ENCODE measurements around the gene NT5C3B. TPM values are rescaled to one million over a fixed set of nuclear protein-coding genes. Genes with fewer than 3 reads are reported as not detected.

Gene NT5C3B
- total RNA-seq, 1 experiment from 2014 or later = 69.3 TPM

DNA sequence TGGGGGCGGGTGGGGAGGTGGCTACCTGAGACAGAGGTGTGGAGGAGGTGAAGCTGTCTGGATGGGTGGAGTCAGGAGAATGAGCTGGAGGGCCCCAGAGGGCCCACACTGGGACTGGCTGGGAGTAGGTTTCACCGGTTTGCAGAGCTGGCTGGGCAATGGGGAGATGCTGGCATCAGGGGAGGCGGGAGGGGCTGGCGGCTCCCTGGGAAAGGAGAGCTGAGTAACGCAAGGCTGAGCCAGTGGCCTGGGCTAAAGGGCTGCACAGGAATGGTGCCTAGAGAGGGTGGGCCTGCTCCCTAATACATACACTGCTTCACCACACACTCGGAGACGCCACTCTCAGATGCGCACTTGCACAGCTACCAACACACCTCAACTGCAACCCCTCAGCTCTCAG is 36.7 kb downstream of the NT5C3B start:
- no peaks in the 10 kb centered on the region for H3K9me3 ChIP-seq
- DNase-seq = no peak
- peaks cover 4% of the 10 kb centered on the region for H3K36me3 ChIP-seq
- no peaks in the 10 kb centered on the region for H3K27me3 ChIP-seq
- no peak overlapping the region for H3K4me3 ChIP-seq

DNA sequence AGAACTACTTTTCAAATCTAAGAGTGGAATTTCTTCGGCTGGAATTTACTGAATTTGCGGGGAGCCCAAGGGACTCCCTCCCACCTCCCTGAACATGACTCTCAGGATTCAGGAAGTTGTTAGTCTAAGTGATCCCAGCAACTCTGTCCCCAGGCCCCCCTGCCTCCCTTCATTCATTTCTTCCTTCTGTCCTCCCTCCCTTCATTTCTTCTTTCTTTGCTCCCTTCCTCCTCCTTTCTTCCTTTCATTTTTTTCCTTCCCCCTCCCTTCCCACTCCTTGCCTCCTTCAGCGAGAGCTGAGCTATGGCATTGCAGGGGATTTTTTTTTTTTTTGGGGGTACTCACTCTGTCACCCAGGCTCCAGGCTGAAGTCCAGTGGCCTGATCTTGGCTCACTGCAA is 38.7 kb downstream of the NT5C3B start:
- H3K9me3 ChIP-seq = no peaks in the 10 kb centered on the region
- H3K36me3 ChIP-seq = peaks cover 4% of the 10 kb centered on the region
- H3K27me3 ChIP-seq = no peaks in the 10 kb centered on the region
- no peak for DNase-seq
- no peak overlapping the region for H3K4me3 ChIP-seq

DNA sequence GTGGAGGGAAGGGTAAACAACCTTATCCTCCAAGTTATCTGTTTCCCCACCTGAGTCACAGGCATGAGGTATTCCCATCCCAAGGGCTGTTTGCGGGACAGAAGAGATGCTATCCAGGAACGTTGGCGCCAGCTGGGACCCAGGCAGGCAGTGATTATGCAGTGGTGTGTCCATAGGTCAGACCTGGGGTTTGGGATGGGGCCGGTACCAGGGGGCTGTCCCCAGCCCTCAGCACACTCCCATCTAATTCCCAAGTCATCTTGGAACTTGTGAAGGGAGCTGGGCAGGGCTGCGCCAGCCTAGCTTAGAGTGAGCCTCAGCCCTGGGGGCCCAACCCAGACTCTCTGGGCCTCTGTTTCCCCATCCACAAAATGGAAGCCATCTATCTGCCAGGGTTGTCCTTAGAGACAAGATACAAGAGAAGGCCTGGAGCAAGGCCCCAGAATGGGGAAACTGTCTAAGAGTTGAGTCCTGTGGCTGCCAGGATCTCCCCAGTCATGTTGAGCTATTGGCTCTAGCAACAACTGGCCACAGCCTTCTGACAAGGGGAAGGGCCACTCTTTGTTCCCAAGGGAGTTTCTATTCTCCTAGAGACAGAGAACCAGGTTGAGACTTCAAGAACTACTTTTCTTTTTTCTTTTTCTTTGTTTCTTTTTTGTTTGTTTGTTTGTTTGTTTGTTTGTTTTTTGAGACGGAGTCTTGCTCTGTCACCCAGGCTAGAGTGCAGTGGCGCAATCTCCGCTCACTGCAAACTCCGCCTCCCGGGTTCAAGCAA is 39.7 kb downstream of the NT5C3B start:
- H3K36me3 ChIP-seq = no peaks in the 10 kb centered on the region
- no peaks in the 10 kb centered on the region for H3K9me3 ChIP-seq
- H3K27me3 ChIP-seq = no peaks in the 10 kb centered on the region
- DNase-seq = no peak
- no peak overlapping the region for H3K4me3 ChIP-seq

DNA sequence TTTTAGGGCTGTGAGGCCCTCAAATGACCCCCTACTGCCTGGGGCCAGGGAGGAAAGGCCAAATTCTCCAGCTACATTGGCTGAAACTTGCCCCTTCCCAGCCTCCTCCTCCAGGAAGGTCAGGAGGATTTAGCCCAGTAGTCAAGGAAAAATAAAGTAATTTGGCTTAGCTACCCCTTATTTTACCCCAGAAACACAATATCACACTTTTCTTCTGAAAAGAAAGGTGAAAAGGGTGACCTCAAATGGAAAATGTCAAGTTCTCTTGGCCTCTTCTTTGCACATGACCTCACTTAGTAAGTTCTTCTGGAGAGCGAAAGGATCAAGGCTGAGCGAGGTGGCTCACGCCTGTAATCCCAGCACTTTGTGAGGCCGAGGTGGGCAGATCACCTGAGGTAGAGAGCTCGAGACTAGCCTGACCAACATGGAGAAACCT is 41.5 kb downstream of the NT5C3B start:
- H3K27me3 ChIP-seq = no peaks in the 10 kb centered on the region

DNA sequence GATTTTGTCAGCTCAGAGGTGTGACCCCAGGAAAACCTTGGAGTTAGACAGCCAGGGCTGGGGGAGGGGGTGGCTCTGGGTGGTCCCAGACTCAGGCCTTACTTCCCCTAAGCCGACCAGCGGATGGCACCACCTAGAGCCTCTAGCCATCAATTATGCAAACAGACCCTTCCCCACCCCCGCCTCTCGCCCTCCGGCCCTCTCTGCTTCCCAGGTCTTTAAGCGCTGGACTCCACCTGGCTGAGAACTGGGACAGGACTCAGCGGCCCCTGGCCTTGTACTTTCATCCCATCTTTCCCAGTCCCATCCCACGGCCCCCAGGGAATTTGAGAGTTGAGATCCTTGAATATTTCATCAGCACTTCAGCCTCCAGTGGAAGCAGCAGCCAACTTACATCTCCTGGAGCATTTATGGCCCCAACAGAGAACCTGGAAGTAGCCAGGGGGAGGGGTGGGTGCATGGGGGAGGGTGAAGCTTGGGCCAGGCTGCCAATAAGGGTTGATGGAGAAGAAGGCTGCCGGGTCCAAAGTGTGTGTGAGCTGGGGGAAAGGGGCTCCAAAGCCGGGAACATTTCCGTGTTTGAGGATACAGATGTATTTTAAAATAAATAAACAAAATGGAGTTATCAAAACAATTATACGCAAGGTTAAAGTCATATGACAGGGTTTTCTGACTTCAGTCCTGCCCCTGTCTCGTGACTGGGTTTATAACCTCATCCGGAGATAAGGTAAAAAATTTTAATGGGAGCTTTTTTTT is 42.1 kb downstream of the NT5C3B start:
- H3K4me3 ChIP-seq = no peak overlapping the region
- H3K9me3 ChIP-seq = no peaks in the 10 kb centered on the region
- H3K36me3 ChIP-seq = no peaks in the 10 kb centered on the region
- no peaks in the 10 kb centered on the region for H3K27me3 ChIP-seq
- DNase-seq = no peak

More for the DNA sequence above, 41.5 kb downstream of the NT5C3B start:
- DNase-seq = no peak
- Histone ChIP-seq H3K4me3 (no peak overlapping the region), H3K9me3 (no peaks in the 10 kb centered on the region), H3K36me3 (no peaks in the 10 kb centered on the region)

DNA sequence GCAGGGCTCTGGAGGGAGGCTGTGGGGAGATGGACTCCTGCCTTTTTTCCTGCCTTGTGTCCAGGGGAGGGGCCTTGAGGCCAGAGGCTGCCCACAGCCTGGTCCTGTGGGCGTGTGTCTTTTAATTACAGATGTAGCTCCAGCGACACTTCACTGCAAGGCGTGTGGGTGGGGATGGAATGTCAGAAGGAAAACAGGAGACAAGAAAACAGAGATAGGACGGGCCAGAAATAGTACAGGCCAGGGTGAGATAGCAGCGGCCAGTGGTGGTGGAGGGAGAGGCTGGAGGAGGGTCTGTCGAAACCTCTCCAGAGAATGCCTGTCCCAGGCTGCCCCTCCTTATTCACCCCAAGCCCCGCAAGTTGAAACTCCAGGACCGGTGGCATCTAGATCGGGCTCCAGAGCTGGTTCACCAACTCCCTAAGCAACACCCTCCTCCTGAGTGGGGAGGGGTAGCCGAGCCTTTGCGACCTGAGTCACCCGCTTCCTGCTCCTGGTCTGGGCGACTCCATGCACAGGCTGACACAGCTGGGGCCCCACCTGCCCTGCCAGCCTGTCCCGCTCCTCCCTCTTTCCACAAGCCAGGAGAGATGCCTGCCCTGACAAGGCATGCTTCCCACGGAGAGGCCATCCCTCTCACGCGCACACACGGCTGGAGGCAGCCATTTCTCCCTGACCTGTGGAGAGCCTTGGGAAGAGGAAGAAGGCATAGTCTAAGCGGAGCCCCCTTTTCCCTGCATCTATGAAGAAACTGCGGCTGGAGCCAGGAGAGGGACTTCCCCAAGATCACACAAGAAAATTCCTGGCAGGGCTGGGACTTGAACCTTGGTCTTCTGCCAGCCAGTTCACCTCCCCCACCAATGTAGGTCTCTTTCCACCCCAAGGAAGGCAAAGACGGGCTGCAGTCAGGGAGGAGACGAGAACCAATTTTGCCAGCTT is 42.9 kb downstream of the NT5C3B start:
- H3K9me3 ChIP-seq = no peaks in the 10 kb centered on the region
- no peaks in the 10 kb centered on the region for H3K36me3 ChIP-seq
- DNase-seq = peak; percentile 64
- no peaks in the 10 kb centered on the region for H3K27me3 ChIP-seq
- H3K4me3 ChIP-seq = no peak overlapping the region

DNA sequence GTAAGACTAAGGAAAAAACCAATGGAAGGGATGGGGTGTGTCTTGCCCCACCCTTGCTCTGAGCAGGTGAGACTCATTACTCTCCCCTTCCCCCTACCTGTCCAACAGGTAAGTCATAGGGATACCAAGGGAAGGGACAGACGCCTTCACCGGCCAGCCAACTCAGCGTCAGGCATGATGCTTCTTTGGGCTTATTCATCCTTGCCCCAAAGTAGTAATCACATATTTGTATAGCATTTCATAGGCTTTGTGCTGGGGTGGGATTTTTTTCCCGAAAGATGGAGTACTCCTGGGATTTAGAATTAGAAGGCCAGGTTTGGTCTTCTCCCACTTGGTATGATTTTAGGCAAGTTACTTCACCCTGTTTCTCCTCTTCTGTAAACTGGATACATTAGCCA is 49.0 kb downstream of the NT5C3B start:
- DNase-seq = no peak
- H3K4me3 ChIP-seq = no peak overlapping the region
- no peaks in the 10 kb centered on the region for H3K36me3 ChIP-seq
- H3K27me3 ChIP-seq = no peaks in the 10 kb centered on the region
- H3K9me3 ChIP-seq = no peaks in the 10 kb centered on the region

DNA sequence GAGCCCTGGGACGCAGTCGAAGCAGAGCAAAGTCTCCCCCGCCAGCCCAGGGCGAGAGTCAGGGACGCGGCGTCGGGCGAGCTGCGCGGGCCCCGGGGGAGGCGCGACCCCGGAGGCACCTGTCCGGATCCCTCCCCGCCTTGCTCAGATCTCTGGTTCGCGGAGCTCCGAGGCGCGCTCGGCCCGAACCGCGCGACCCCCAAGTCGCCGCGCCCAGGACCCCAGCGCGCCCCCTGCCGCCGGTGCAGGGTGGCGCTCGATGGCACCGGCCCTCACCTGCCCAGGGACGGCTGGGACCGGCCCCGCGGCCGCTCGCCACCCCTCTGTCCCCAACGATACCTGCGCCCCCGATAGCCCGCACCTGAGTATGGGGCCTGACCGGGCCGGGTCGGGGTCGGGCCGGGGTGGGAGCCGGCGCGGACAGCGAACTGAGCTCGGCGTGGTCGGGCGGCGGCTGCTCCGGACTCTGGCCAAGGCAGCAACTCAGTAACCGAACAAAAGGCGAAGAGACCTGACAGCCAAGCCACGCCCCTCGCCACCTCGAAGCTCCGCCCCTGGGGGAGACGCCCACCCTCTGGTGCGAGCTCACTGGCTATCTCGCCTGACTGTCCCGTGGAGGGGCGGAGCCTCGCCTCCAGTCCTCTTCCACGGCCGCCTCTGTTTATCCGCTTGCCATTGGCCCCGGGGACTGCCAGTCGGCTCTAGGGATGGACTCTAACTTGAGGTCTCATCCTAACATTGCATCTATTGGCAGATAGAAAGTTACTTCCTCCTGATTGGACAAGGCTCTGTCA is 49.6 kb downstream of the NT5C3B start, which contains the start of gene JUP:
Gene JUP, minus strand, starts transcription at position 485 of the 794 bp plus-strand sequence. CDS start 14,857 bp downstream, outside the sequence.
- H3K36me3 ChIP-seq = no peaks in the 10 kb centered on the region
- DNase-seq = peak; percentile 100
- H3K4me3 ChIP-seq = peak within 1 kb of the TSS; percentile 46
- no peaks in the 10 kb centered on the region for H3K27me3 ChIP-seq
- no peaks in the 10 kb centered on the region for H3K9me3 ChIP-seq

DNA sequence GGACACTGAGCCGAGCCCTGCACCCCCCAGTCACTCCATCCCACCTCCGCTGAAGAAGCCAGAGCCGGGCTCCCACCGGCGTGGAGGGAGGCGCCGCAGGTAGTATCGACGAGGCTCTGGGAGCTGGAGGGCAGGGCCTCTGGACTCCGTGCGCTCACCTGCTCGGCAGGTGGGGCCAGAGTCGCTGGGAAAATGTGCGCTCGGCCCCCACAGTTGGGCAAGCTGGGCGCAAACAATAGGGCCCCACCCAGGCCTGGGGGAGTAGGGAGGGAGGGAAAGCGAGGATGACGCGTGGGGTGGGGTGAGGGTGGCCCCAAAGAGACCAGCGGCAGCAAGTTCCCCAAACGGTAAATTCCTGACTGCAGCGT is 50.2 kb downstream of the NT5C3B start:
- DNase-seq = no peak
- peak overlapping the region; percentile 46 for H3K4me3 ChIP-seq
- no peaks in the 10 kb centered on the region for H3K27me3 ChIP-seq

DNA sequence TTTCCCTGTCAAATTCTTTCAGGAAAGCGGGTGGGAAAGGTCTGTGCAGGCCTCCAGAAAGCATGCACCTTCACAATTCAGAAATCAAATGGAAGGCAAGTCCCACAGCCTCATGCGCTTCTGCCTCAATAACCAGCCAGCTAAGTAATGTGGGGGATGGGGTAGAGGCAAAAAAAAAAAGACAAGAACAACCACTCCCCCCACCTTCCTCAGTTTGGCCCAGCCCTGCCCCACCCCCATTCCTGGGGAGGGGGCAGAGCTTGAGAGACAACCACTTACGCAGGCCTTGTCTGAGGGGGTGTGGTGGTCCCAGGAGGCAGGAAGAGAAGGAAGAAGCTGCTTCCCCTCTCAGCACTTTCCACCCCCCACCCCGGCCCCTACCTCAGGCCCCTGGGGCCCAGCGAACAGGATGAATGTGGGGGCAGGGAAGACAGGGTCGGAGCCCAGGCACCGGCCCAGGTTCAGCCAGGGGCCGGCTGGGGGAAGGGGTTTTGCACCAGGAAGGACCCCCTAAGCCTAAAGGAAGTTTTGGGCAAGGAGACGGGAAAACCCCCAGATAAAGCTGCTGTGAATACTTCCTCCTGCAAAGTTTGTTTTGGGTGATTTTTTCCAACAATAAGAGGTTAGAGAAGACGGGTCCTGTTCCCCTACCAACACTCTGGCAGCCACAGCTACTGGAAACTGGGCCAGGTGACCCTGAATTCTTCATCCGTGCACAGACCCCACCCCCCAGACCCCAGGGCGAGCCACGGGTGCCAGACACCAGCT is 50.8 kb downstream of the NT5C3B start:
- no peaks in the 10 kb centered on the region for H3K36me3 ChIP-seq
- H3K4me3 ChIP-seq = no peak overlapping the region; the same call in 1 of the 2 replicates
- H3K27me3 ChIP-seq = no peaks in the 10 kb centered on the region
- no peaks in the 10 kb centered on the region for H3K9me3 ChIP-seq
- no peak for DNase-seq

More for the DNA sequence above, 50.2 kb downstream of the NT5C3B start:
- Histone ChIP-seq H3K36me3 (no peaks in the 10 kb centered on the region), H3K9me3 (no peaks in the 10 kb centered on the region)

DNA sequence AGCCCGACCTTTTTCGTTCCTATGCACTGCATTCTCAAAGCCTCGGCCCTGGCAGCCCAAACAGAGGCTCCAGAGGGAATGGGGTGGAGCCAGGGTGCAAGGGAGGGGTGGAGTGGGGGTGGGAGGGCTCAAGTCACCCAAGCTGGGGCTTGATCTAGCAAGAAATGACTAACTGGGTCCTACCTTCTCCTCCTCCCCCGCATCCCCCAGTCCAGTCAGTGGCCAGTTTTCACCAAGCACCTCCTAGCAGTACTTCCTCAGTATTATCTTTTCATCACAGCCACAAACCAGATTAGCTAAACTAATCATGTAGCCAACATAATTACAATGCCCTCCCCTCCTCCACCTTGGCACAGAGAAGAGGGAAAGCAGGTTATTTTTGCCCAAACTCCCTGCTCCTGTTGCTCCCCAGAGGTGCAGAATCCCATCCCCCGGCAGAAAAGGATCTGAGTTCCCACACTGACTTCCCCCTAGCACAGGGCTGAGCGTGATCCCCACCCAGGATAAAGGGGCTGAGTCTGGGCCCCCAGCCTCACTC is 51.8 kb downstream of the NT5C3B start:
- no peaks in the 10 kb centered on the region for H3K36me3 ChIP-seq
- DNase-seq = no peak
- no peaks in the 10 kb centered on the region for H3K9me3 ChIP-seq
- H3K27me3 ChIP-seq = no peaks in the 10 kb centered on the region
- no peak overlapping the region for H3K4me3 ChIP-seq

DNA sequence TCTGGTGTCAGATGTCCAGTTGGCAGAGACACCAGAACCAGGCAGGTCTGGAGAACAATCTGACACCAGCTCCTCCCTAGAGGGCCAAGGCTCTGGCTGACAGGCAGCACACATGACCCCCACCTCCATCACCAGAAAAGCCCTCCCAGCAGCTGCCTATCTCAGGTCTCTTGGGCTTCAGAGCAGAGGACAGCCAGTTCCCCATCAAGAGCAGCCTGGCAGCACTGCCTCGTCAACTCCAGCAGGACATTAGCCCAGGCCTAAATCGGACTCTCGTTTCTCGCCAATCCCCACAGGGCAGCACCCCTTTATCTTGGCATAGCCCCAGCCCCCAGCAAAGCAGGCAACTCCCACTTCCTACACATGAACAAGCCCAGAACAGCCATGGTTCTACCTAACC is 53.9 kb downstream of the NT5C3B start:
- Histone ChIP-seq H3K27me3 (no peaks in the 10 kb centered on the region), H3K36me3 (no peaks in the 10 kb centered on the region), H3K4me3 (no peak overlapping the region), H3K9me3 (no peaks in the 10 kb centered on the region)
- no peak for DNase-seq

DNA sequence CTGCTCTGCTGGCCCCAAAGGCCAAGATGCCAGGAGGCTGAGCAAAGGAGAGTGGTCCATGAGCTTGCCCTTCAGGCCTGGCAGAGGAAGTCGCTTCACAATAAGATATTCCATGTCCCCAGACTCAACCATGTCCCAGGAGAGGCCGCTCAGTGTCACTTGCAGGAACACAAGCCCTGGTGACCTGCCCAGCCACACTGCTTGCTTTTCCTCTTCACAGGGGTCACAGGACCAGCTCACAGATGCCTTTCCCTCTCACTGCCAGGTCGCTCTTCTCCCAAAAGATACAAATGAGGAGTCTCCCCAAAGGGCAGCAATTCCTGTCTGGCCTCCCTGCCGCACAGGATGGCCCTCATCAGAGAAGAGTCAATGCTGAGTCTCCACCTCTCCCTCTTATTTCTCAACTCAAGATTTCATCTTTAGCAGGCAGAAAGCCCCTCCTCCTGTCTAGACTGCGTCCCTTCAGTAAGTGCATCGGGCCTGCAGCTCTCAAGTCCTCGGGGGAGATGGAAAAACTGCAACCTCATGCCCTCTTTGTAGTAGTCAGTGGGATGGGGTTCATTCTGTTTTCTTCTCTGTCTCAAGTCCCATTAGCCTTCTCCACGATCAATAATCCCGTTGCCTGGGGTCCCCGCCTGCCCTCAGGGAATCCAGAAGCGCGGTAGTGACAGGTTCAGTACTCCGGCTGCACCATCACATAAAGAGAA is 54.5 kb downstream of the NT5C3B start:
- no peaks in the 10 kb centered on the region for H3K9me3 ChIP-seq
- no peak for DNase-seq
- H3K36me3 ChIP-seq = no peaks in the 10 kb centered on the region
- no peak overlapping the region for H3K4me3 ChIP-seq
- no peaks in the 10 kb centered on the region for H3K27me3 ChIP-seq

DNA sequence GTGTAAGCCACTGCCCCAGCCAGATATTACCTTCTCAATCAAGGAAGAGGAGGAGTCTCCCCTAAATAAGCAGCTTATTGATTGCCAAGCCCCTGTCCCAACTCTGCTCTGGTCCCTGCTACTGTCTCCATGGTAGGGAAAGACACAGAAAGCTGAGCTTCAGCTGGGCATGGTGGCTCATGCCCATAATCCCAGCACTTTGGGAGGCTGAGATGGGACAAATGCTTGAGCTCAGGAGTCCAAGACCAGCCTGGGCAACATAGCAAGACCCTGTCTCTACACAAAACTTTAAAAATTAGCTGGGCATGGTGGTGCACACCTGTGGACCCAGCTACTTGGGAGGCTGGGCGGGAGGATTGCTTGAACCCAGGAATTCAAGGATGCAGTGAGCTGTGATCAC is 56.1 kb downstream of the NT5C3B start:
- DNase-seq = no peak
- no peak overlapping the region for H3K4me3 ChIP-seq
- H3K36me3 ChIP-seq = no peaks in the 10 kb centered on the region
- H3K9me3 ChIP-seq = no peaks in the 10 kb centered on the region
- no peaks in the 10 kb centered on the region for H3K27me3 ChIP-seq

All from MG63 (cell line).